Stimulated activated CD8-positive, alpha-beta memory T cell treated with anti-CD3 and anti-CD28 coated beads, Interleukin-4, amount 100 ng/mL, for 4 hours (primary cell): ENCODE data around the gene KRT2.
"Not testable (repeated sequence)": the region's sequence is repeated elsewhere in the genome, so short reads cannot be mapped to it uniquely, and the experiment has no call there.

Source experiments
- DNase-seq, 2 donors: peaks; one replicate each; pipeline ENCODE4 v3.0.0-alpha.2; 2020; ENCODE audit warnings: low read depth in 2 of 2, low spot score in 1 of 2

The KRT2 gene

GRCh38 chr12:52685406-52685890, 33.4 kb upstream of the KRT2 start:
- DNase-seq, result no peak

DNA sequence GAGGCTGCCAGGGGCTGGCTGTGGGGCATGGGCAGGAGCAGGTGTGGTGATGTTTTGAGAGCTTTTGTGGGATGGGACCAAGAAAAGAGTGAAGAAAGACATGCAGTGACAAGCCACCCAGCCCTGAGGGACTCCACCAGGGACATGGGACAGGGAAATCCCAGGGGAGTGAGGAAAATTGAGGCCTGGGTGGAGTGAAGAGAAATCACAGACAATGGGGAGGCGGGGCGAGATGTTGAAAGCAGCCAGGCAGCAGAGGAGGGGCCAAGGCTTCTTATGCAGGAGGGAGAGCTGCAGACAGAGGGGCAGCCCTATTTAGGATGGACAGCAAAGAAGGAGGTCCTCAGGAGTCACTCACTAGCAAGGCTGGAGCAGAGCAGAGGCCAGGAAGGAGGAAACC, 32.4 kb upstream of the KRT2 start:
- DNase-seq, result no peak

GRCh38 chr12:52683575-52684300, 31.7 kb upstream of the KRT2 start:
- DNase-seq, result no peak

GRCh38 chr12:52682938-52683574, 31.0 kb upstream of the KRT2 start:
- DNase-seq, result no peak

DNA sequence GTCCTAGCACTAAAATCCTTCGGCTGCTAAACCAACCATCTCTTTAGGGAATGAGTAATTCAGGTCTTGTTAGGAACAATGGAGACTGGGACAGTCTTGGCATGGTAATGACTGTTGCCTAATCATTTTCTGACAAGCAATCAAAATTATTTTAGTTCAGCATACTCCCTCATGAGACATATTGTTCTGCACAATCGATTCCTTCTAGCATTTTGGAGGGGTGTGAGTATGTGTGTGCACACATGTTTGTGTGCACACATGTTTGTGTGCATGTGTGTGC, 30.3 kb upstream of the KRT2 start:
- DNase-seq, result no peak

DNA sequence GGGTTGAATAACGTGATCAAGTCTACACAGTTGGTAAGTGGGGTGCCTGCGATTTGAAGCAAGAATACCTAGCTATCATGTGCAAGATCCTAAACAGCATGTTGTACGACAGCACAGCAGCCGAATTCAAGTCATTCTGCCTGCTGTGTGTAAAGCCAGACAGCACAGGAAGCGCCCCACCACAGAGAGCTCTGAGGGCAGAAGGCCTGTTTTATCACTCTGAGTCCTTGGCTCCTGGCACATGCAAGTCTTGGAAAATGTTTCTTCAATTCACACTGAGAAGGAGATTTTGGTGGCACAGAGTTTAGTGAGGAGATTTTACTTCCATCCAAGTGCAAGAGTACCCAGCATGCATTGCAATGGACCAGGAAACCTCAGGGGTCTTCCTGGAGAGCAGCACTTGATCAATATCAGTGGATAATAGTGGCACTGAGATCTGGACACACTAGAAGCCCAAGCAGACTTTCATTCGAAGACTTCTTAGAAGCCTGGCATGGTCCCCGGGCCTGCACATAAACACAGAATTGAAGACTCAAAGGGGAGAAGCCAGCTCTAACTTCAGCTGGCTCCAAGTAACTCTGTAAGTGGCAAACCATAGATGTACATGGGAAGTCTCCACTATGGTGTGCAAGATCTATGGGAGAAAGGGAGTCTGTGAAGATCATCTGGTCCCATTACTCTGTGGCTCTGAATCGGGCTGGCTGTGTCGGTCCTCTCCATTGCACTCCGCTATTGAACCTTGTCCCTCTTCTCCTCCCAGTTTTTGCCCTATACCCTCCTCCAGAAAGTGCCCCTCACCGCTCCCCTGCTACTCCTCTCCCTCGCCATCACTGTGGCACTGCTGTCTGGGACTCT, 29.7 kb upstream of the KRT2 start:
- DNase-seq, result no peak

- no peak for DNase-seq
Observed at GRCh38 chr12:52680363-52680762, 28.4 kb upstream of the KRT2 start, which contains the start of gene KRT1. KRT1 (minus strand) TSS chr12:52680407; CDS start chr12:52680348, 59 bp downstream.

- no peak for DNase-seq
Observed at GRCh38 chr12:52679875-52680274, 27.9 kb upstream of the KRT2 start.

GRCh38 chr12:52677671-52678070, 25.7 kb upstream of the KRT2 start:
- no peak for DNase-seq

- no peak for DNase-seq
Observed at GRCh38 chr12:52677126-52677525, 25.1 kb upstream of the KRT2 start.

DNA sequence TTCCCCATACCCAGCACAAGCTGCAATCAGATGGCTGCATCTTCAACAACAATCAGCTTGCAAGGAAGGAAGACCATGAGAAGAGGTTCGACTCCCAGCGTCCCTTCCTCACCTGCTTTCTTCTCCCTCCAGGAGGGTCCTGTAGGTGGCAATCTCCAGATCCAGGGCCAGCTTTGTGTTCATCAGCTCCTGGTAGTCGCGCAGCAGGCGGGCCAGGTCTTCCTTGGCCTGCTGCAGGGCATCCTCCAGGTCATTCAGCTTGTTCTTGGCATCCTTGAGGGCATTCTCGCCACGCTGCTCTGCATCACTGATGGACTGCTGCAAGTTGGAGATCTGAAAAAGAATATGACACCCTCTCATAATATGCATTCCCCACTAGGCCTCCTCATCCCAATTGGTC, 24.2 kb upstream of the KRT2 start:
- DNase-seq, result no peak

- no peak for DNase-seq
Observed at GRCh38 chr12:52675301-52675701, 23.3 kb upstream of the KRT2 start.

DNA sequence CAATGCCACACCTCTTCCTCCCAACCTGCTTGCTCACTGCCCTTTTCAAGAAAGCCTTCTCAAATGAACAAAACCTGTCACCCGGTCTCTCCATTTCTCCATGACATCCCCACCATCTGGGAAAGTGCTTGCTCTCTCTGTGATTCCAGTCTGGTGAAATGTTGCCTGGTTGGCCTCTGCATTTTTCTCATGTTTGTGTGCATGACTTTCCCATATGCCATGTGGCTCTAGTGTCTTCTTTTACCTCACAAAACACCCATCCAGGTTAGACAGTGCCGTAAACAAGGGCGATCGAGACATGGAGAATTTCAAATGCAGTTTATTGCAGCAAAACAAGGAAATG, 22.4 kb upstream of the KRT2 start:
- DNase-seq, result no peak

- DNase-seq, result no peak
Observed at GRCh38 chr12:52673713-52674432, 21.9 kb upstream of the KRT2 start.

DNA sequence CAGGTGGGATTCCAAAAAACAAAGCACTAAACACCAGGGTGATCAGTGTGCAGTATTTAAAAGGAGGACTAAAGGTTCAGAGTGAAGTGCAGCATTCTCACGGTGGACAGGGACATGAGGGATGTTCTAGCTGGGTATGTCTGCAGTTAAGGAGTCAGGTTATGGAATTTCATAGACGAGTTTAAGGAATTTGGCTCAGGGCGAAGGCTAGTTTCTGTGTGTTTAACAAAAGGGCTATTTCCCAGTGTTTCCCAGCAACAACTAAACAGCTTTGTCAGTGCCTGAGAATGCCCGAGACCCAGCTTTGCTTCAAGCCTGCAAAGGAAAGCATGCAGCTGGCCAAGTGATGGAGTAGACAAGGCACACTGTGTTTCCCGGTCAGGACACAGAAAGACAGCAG, 21.2 kb upstream of the KRT2 start:
- DNase-seq, result no peak

DNA sequence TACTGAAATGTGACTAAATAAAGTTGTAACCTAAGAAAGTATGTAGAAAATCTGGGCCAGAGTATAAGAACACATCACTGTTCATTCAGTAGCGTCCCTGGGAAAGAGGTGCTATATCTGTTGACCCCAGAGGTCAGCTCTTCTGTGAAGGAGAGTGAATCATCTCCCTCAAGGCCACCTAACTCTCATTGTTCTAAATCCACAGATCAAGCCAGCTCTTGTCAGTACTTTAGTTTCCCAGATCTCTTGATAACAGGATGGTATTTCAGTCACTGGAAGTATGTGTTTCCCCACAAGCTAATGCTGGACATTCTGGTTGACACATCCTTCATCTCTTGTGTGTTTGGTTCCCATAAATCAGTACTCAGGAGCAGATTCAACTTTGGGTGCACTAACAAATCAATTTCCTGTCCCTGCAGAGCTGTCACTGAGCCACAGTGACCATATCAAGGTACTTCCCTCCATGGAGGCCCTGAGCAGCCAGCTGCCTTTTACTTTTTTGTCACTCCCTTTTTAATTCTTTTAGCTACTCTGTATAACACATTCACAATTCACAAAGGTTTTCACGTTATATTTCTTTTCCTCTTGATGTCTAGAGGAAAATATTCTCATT, 20.4 kb upstream of the KRT2 start:
- no peak for DNase-seq

DNA sequence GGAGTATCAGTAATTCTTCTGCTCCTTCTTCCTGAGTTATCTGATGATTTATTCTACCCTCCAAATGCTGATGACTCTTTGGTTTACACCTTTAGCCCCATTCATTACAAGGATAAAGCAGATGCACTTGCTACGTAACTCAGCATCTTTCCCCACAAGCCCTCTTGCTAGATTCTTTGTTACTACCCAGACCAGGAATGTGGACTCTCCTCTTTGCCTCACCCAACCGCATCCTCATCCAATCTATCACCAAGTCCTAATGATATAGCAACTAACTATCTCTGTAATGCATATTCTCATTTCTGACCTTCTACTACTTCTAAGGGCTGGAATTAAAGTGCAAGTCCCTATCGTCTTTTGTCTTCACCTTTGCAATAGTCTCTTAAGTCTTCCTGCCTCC, 18.9 kb upstream of the KRT2 start:
- DNase-seq, result no peak

- DNase-seq, result no peak
Observed at GRCh38 chr12:52670506-52670905, 18.5 kb upstream of the KRT2 start.

DNA sequence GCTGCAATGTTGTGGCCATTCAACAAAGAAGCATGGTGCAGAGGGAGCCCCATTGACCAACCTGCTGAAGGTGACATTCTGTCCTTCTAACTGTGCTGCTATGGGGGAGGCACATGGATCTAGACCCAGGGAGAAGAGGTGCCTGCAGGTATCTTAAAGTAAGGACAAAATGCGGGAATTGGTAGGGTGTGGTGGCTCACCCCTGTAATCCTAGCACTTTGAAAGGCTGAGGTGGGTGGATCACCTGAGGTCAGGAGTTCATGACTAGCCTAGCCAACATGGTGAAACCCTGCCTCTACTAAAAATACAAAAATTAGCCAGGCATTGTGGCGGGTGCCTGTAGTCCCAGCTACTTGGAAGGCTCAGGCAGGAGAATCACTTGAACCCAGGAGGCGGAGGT, 17.9 kb upstream of the KRT2 start:
- DNase-seq, result not testable (repeated sequence)

GRCh38 chr12:52669426-52669825, 17.4 kb upstream of the KRT2 start:
- no peak for DNase-seq

DNA sequence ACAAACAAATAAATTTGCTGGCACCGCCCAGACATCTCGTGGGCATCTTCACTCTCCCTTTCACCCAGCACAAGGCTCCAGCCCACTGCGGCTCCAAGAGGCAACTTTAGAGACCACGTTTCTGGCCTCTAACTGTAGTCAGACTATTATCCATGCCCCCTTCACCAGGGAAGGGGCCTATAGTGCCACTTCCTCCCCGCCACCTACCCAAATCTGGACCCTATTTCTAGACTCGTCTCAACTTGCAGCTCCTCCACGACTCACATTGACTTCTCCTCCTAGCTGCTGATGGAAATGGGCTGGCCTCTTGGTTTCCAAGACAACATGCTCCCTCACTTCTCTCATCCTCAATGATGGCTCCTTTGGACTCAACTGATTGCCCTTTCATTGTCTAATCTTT, 15.9 kb upstream of the KRT2 start:
- DNase-seq, result no peak
